Hepatocyte (in vitro differentiated cells): Measurements from ENCODE around the gene RNF183. TPM values are rescaled to one million over a fixed set of nuclear protein-coding genes. Genes with fewer than 3 reads are reported as not detected.

Experiments
- DNase-seq: peaks from one replicate; pipeline ENCODE4 v3.0.0-alpha.2; 2016; ENCODE audit warnings: low spot score
- H2AFZ ChIP-seq: fragments of 200-600 bp; sonication (generic); 2 replicates; pipeline ENCODE4 v1.6.0; 2016; ENCODE audit warnings: antibody characterized with exemption, mild to moderate bottlenecking
- H3K27ac ChIP-seq: fragments of 200-600 bp; sonication (generic); 2 replicates; pipeline ENCODE4 v1.5.1; 2016; ENCODE audit warnings: mild to moderate bottlenecking
- H3K27me3 ChIP-seq: fragments of 200-600 bp; sonication (generic); 2 replicates; pipeline ENCODE4 v1.6.1; 2016
- H3K36me3 ChIP-seq: fragments of 200-600 bp; sonication (generic); replicated peaks from 2 replicates; pipeline ENCODE4 v1.5.1; 2016; ENCODE audit warnings: low read depth; ENCODE audit not compliant: insufficient read depth
- H3K4me1 ChIP-seq: fragments of 200-600 bp; sonication (generic); 2 replicates; pipeline ENCODE4 v1.5.1; 2016; ENCODE audit warnings: mild to moderate bottlenecking, moderate library complexity; ENCODE audit not compliant: insufficient read depth
- H3K4me2 ChIP-seq: fragments of 200-600 bp; sonication (generic); 2 replicates; pipeline ENCODE4 v1.6.0; 2016
- H3K4me3 ChIP-seq: fragments of 200-600 bp; sonication (generic); 2 replicates; pipeline ENCODE4 v1.5.1; 2016; ENCODE audit warnings: mild to moderate bottlenecking
- H3K79me2 ChIP-seq: fragments of 200-600 bp; sonication (generic); 2 replicates; pipeline ENCODE4 v1.6.0; 2017; ENCODE audit warnings: mild to moderate bottlenecking
- H3K9me2 ChIP-seq: fragments of 200-600 bp; sonication (generic); replicated peaks from 2 replicates; pipeline ENCODE4 v1.6.0; 2017; ENCODE audit warnings: mild to moderate bottlenecking; ENCODE audit not compliant: insufficient read depth
- H3K9me3 ChIP-seq: fragments of 200-600 bp; sonication (generic); 2 replicates; pipeline ENCODE4 v1.5.1; 2016; ENCODE audit warnings: low read depth, mild to moderate bottlenecking
- H4K20me1 ChIP-seq: fragments of 200-600 bp; sonication (generic); 2 replicates; pipeline ENCODE4 v1.6.0; 2016; ENCODE audit warnings: mild to moderate bottlenecking; ENCODE audit not compliant: insufficient read depth, poor library complexity, severe bottlenecking
- EZH2 ChIP-seq: fragments of 200-600 bp; sonication (generic); IDR thresholded peaks from 2 replicates; pipeline ENCODE4 v1.6.1; 2016; ENCODE audit warnings: antibody characterized with exemption, mild to moderate bottlenecking, borderline replicate concordance
- EZH2phosphoT487 ChIP-seq: fragments of 200-600 bp; sonication (generic); IDR thresholded peaks from one replicate; pipeline ENCODE4 v1.6.1; 2018; ENCODE audit warnings: antibody characterized with exemption, mild to moderate bottlenecking, low read depth, moderate library complexity; ENCODE audit not compliant: unreplicated experiment, severe bottlenecking
- WGBS: methylation state at CpG from one replicate; pipeline ENCODE4 v1.1.6; 2016; ENCODE audit warnings: low lambda C conversion rate; ENCODE audit errors: missing lambda C conversion rate; 5-methylcytosine and 5-hydroxymethylcytosine counted together
- polyA plus RNA-seq: library from polyadenylated mRNA; unstranded; fragments of >200 nt; fragmentation: Nextera tagmentation; extraction: Ambion mirVana; gene quantifications from 2 replicates; pipeline ENCODE4 v1.2.1, GENCODE V29; 2016
- total RNA-seq: library from RNA; depleted of rRNA; stranded (reverse); fragments of >200 nt; gene quantifications from 2 replicates; pipeline ENCODE4 v1.2.3, GENCODE V29; 2014
- TF ChIP-seq, protein P1 (sequence below): fragments of 200-600 bp; sonication (generic); IDR thresholded peaks from 2 replicates; pipeline ENCODE4 v1.5.1; 2016; ENCODE audit warnings: antibody characterized with exemption, mild to moderate bottlenecking; ENCODE audit not compliant: poor library complexity

Gene RNF183
- total and polyA plus RNA-seq, 2 experiments from 2014 or later: 0.21 to 0.43 TPM

DNA sequence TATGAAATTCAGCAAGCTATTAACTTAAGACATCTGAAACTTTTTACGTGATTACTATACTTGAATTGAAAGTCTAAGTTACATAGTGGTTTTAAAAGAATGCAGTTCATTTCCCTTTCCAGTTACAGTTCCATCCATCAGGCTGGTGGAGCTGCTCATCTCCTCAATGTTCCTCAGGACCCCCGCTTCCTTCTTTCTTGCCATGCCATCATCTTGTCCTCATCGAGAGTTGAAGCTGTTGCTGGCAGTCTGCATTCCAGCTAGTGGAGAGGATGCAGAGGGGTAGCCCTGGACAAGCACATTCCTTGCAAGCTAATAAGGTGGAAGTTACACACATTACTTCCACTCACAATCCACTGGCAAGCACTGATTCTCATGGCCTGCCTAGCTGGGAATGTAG, 8.8 kb upstream of the RNF183 start:
- 84% methylated on average over 3 of the region's 3 CpGs for WGBS
- DNase-seq: no peak
- no peak for TF ChIP-seq EZH2
- TF ChIP-seq EZH2phosphoT487: no peak
- TF ChIP-seq, protein P1, sequence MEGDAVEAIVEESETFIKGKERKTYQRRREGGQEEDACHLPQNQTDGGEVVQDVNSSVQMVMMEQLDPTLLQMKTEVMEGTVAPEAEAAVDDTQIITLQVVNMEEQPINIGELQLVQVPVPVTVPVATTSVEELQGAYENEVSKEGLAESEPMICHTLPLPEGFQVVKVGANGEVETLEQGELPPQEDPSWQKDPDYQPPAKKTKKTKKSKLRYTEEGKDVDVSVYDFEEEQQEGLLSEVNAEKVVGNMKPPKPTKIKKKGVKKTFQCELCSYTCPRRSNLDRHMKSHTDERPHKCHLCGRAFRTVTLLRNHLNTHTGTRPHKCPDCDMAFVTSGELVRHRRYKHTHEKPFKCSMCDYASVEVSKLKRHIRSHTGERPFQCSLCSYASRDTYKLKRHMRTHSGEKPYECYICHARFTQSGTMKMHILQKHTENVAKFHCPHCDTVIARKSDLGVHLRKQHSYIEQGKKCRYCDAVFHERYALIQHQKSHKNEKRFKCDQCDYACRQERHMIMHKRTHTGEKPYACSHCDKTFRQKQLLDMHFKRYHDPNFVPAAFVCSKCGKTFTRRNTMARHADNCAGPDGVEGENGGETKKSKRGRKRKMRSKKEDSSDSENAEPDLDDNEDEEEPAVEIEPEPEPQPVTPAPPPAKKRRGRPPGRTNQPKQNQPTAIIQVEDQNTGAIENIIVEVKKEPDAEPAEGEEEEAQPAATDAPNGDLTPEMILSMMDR: no peak
- Histone ChIP-seq H3K4me1 (no peaks in the 10 kb centered on the region), H3K4me2 (no peak overlapping the region), H3K79me2 (no peaks in the 10 kb centered on the region), H3K4me3 (no peak overlapping the region), H3K27me3 (no peaks in the 10 kb centered on the region), H3K36me3 (no peaks in the 10 kb centered on the region), H3K27ac (no peak overlapping the region), H2AFZ (no peak overlapping the region), H3K9me2 (no peaks in the 10 kb centered on the region), H3K9me3 (no peaks in the 10 kb centered on the region), H4K20me1 (no peaks in the 10 kb centered on the region)

DNA sequence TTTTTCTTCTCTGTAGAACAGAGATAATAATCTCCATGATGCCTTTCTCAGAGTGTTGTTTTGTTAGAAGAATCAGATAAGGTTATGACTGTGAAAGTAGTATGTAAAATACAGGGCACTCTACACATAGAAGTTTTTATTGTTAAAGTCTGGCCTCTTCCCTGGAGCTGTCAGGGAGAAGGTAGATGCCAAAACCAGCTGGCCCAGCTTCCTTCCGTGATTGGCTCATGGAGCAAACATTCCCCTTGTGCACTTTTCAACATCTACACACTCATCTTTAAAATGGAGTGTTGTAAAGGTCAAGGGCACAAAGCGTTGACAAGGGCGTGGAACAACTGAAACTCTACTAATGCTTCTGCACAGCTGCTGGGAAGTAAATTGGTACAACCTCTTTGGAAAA, 7.4 kb upstream of the RNF183 start:
- Histone ChIP-seq H3K4me3 (no peak overlapping the region), H3K27me3 (no peaks in the 10 kb centered on the region), H3K9me3 (no peaks in the 10 kb centered on the region), H3K36me3 (no peaks in the 10 kb centered on the region), H3K79me2 (no peaks in the 10 kb centered on the region), H3K27ac (no peak overlapping the region), H3K9me2 (no peaks in the 10 kb centered on the region), H3K4me2 (no peak overlapping the region), H2AFZ (no peak overlapping the region), H3K4me1 (no peaks in the 10 kb centered on the region), H4K20me1 (no peaks in the 10 kb centered on the region)
- no peak for TF ChIP-seq EZH2
- TF ChIP-seq EZH2phosphoT487: no peak
- TF ChIP-seq, protein P1: no peak
- 75% methylated on average over 3 of the region's 3 CpGs for WGBS
- no peak for DNase-seq

DNA sequence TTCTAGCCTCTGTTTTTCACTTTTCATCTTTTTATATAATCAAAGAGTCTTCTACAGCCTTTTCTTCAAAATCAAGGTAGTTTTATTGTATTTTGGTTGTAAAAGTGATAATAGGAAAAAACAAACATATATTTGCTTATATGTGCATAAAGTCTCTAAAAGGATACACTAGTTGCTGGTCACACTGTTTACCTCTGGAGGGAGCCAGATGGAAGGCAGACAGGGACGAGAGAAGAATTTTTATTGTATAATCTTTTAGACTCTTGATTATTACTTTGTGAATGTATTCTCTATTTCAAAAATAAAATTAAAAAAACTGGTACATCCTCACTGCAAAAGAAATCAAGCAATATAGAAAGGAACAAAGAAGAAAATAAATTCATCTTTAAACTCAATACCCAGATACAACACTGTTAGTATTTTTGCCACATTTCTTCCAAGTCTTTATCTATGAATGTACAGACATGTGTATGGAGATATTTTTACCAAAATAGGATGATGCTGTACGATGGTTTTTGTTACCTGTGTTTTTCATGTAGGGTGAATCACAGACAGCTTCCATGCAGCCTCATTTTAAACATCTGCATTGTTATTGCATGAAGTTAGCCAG, 6.1 kb upstream of the RNF183 start:
- no peaks in the 10 kb centered on the region for H3K27me3 ChIP-seq
- no peak overlapping the region for H3K4me3 ChIP-seq
- no peaks in the 10 kb centered on the region for H3K9me2 ChIP-seq
- no peaks in the 10 kb centered on the region for H3K4me1 ChIP-seq
- peak; percentile 61 for DNase-seq
- no peaks in the 10 kb centered on the region for H4K20me1 ChIP-seq
- H3K36me3 ChIP-seq: no peaks in the 10 kb centered on the region
- TF ChIP-seq EZH2phosphoT487: no peak
- TF ChIP-seq, protein P1: peak; percentile 86
- WGBS: 19% methylated on average over 2 of the region's 2 CpGs
- H3K79me2 ChIP-seq: no peaks in the 10 kb centered on the region
- H3K4me2 ChIP-seq: no peak overlapping the region
- no peak overlapping the region for H2AFZ ChIP-seq
- H3K9me3 ChIP-seq: no peaks in the 10 kb centered on the region
- no peak overlapping the region for H3K27ac ChIP-seq
